Small intestine (tissue), 16 donors: ENCODE measurements around the gene PSMD10. TPM values are rescaled to one million over a fixed set of nuclear protein-coding genes. Genes with fewer than 3 reads are reported as not detected.
A peak's percentile ranks its signal among the peaks of the same experiment; 100 is the strongest.

Experiments
- DNase-seq, 2 donors: peaks; one replicate each; pipeline versions ENCODE4 v3.0.0 to v3.0.0-alpha.2; 2013
- FAIRE-seq: peaks from 2 replicates; lab custom pipeline; 2012; peaks lifted over from hg19 to GRCh38; lab: Jason Lieb, UNC
- H3K27ac ChIP-seq, 3 donors: one replicate each; pipeline ENCODE4 v1.5.1; 2013; ENCODE audit warnings: low read length in 2 of 3, mild to moderate bottlenecking in 2 of 3, control low read depth in 1 of 3, inconsistent platforms in 1 of 3, low read depth in 1 of 3, moderate library complexity in 1 of 3
- H3K27me3 ChIP-seq, 3 donors: one replicate each; pipeline ENCODE4 v1.6.1; 2013; ENCODE audit warnings: low read length in 3 of 3, inconsistent platforms in 1 of 3; ENCODE audit not compliant: control insufficient read depth in 3 of 3, insufficient read depth in 3 of 3
- H3K36me3 ChIP-seq, 3 donors: one replicate each; pipeline ENCODE4 v1.6.1; 2013; ENCODE audit warnings: low read length in 3 of 3, inconsistent platforms in 1 of 3, low read depth in 1 of 3, mild to moderate bottlenecking in 1 of 3, moderate library complexity in 1 of 3; ENCODE audit not compliant: control insufficient read depth in 3 of 3, insufficient read depth in 2 of 3
- H3K4me1 ChIP-seq, 3 donors: one replicate each; pipeline ENCODE4 v1.6.1; 2013; ENCODE audit warnings: low read length in 2 of 3, inconsistent platforms in 1 of 3, low read depth in 1 of 3, mild to moderate bottlenecking in 1 of 3, moderate library complexity in 1 of 3; ENCODE audit not compliant: control insufficient read depth in 3 of 3, insufficient read depth in 2 of 3
- H3K4me3 ChIP-seq, 3 donors: one replicate each; pipeline ENCODE4 v1.5.1; 2013; ENCODE audit warnings: low read length in 3 of 3, control low read depth in 1 of 3, inconsistent platforms in 1 of 3, low read depth in 1 of 3, mild to moderate bottlenecking in 1 of 3, moderate library complexity in 1 of 3
- H3K9me3 ChIP-seq, 2 donors: one replicate each; pipeline ENCODE4 v1.6.1; 2013; ENCODE audit warnings: low read depth in 1 of 2, low read length in 1 of 2; ENCODE audit not compliant: control insufficient read depth in 2 of 2, insufficient read depth in 1 of 2
- WGBS, 3 donors: extraction: QIAGEN DNeasy Blood & Tissue Kit; methylation state at CpG; one replicate each; pipeline ENCODE4 v1.1.7; 2013; 5-methylcytosine and 5-hydroxymethylcytosine counted together
- long read RNA-seq, 10 donors: transcript quantifications; one replicate each; lab custom pipeline, GENCODE V29; 2026
- polyA plus RNA-seq, 4 donors: library from polyadenylated mRNA; stranded (reverse) in 3 of 4; unstranded in 1 of 4; fragments of 200-250 nt in 3 of 4; fragments of 120-200 nt in 1 of 4; gene quantifications; one replicate each; pipeline versions ENCODE4 v1.2.1 to v1.2.3, GENCODE V29; 2013
- donor health status: healthy with polysubstance abuse.
- donor health status: control.
- donor health status: control.
- donor health status: Bipolar disorder and iron deficiency.
- donor health status: healthy.

PSMD10 gene
- polyA plus RNA-seq, result 10 to 100 TPM; 27.3 to 63.1 (median 45.1) TPM
- long read RNA-seq, donor 1, transcript PSMD10-204 (5 exons, 768 nt), result minor isoform, 6 of 97 reads
- long read RNA-seq, donor 1, transcript PSMD10-201 (5 exons, 1,546 nt), result major isoform, 84 of 97 reads
- long read RNA-seq, donor 1, partial matches to known transcripts, result 6 of 97 reads
- long read RNA-seq, donor 1, other reads (novel, unspliced or antisense), result 0 of 97 reads
- long read RNA-seq, donor 2, transcript PSMD10-201 (5 exons, 1,546 nt), result major isoform, 8 of 9 reads
- long read RNA-seq, donor 2, partial matches to known transcripts, result 0 of 9 reads
- long read RNA-seq, donor 2, other reads (novel, unspliced or antisense), result 0 of 9 reads
- long read RNA-seq, donor 3, transcript PSMD10-201 (5 exons, 1,546 nt), result major isoform, 30 of 32 reads
- long read RNA-seq, donor 3, partial matches to known transcripts, result 0 of 32 reads
- long read RNA-seq, donor 3, other reads (novel, unspliced or antisense), result 0 of 32 reads
- long read RNA-seq, donor 4, partial matches to known transcripts, result 0 of 1 reads
- long read RNA-seq, donor 4, other reads (novel, unspliced or antisense), result 0 of 1 reads
- long read RNA-seq, donor 5, transcript PSMD10-201 (5 exons, 1,546 nt), result major isoform, 6 of 6 reads
- long read RNA-seq, donor 5, partial matches to known transcripts, result 0 of 6 reads
- long read RNA-seq, donor 5, other reads (novel, unspliced or antisense), result 0 of 6 reads
- long read RNA-seq, donor 6, transcript PSMD10-201 (5 exons, 1,546 nt), result major isoform, 33 of 41 reads
- long read RNA-seq, donor 6, transcript PSMD10-204 (5 exons, 768 nt), result minor isoform, 7 of 41 reads
- long read RNA-seq, donor 6, partial matches to known transcripts, result 0 of 41 reads
- long read RNA-seq, donor 6, other reads (novel, unspliced or antisense), result 0 of 41 reads
- long read RNA-seq, donor 7, transcript PSMD10-201 (5 exons, 1,546 nt), result major isoform, 40 of 45 reads
- long read RNA-seq, donor 7, partial matches to known transcripts, result 0 of 45 reads
- long read RNA-seq, donor 7, other reads (novel, unspliced or antisense), result 0 of 45 reads
- long read RNA-seq, donor 8, transcript PSMD10-201 (5 exons, 1,546 nt), result major isoform, 6 of 6 reads
- long read RNA-seq, donor 8, partial matches to known transcripts, result 0 of 6 reads
- long read RNA-seq, donor 8, other reads (novel, unspliced or antisense), result 0 of 6 reads
- long read RNA-seq, donor 9, partial matches to known transcripts, result 0 of 4 reads
- long read RNA-seq, donor 9, other reads (novel, unspliced or antisense), result 0 of 4 reads
- long read RNA-seq, donor 10, transcript PSMD10-204 (5 exons, 768 nt), result minor isoform, 7 of 40 reads
- long read RNA-seq, donor 10, transcript PSMD10-201 (5 exons, 1,546 nt), result major isoform, 33 of 40 reads
- long read RNA-seq, donor 10, partial matches to known transcripts, result 0 of 40 reads
- long read RNA-seq, donor 10, other reads (novel, unspliced or antisense), result 0 of 40 reads

GRCh38 chrX:108091264-108091877, at the start of gene PSMD10, which contains the start of gene ATG4A:
PSMD10 (minus strand) TSS chrX:108091542; CDS start chrX:108091520, 22 bp downstream.
ATG4A (plus strand) TSS chrX:108091778; CDS start chrX:108091827, 49 bp downstream.
- Histone ChIP-seq H3K9me3 (no peaks in the 10 kb centered on the region), H3K27ac (peak within 1 kb of the TSS; percentile 52 to 98 (median 96)), H3K36me3 (peaks cover 0 to 6% (median 0%) of the 10 kb centered on the region in 3 donors), H3K4me1 (no peaks in the 10 kb centered on the region), H3K27me3 (no peaks in the 10 kb centered on the region), H3K4me3 (peak within 1 kb of the TSS; percentile 50 to 80 (median 51))
- 1 to 43% (median 5%) methylated on average over 39 to 47 of the region's 47 CpGs for WGBS, 3 donors
- DNase-seq (peak; percentile 95 to 96), FAIRE-seq (peak; percentile 62)

GRCh38 chrX:108138814-108139702, 47.7 kb upstream of the PSMD10 start:
- Histone ChIP-seq H3K9me3 (no peaks in the 10 kb centered on the region), H3K27me3 (no peaks in the 10 kb centered on the region), H3K36me3 (peaks cover 0 to 29% (median 2%) of the 10 kb centered on the region in 3 donors), H3K27ac (no peak overlapping the region), H3K4me3 (no peak overlapping the region), H3K4me1 (no peaks in the 10 kb centered on the region)
- 64 to 84% (median 82%) methylated on average over 7 of the region's 7 CpGs for WGBS, 3 donors
- no peak for DNase-seq
- no peak for FAIRE-seq

DNA sequence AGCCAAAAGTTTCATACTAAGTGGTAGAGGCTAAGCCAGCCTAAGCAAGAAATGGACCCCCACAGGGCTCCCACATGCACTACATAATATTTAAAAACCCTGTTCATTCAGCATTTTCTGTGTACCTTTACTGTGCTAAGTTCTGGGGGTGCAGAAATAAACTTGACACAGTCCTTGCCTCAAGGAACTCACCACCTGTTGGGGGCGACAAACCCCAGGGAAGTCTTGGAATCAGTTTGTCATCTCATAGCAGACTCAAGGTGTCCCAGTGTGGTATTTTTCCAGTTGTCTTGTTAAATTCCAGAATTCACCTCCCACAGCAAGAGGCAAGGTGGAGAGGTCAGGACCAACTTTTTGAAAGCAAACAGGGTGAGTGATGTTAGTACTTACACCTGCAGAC, 43.4 kb upstream of the PSMD10 start:
- Histone ChIP-seq H3K27me3 (no peaks in the 10 kb centered on the region), H3K4me1 (no peaks in the 10 kb centered on the region), H3K27ac (no peak overlapping the region), H3K4me3 (no peak overlapping the region), H3K36me3 (peaks cover 0 to 21% (median 2%) of the 10 kb centered on the region in 3 donors), H3K9me3 (no peaks in the 10 kb centered on the region)
- WGBS, 3 donors, result 67 to 93% (median 86%) methylated on average over 1 of the region's 1 CpG
- FAIRE-seq, result no peak
- no peak for DNase-seq

DNA sequence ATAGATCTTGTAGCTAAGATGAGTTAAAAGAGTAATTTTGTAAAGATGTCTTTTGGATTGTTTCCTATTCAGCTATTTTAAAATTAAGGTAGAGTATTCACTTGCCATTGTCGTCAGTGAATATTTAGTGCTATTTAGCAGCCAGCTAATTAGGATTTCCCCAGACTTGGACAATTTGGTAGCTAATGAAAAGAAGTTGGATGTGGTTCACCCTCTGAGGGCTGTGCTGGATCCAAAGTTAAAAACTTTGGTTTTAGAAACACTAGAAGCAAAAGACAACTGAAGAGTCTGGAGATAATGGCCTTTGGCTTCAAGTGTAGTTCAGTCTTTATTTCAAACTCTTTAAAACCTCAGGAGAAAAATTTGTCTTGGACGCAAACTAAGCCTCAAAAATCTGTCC, 41.5 kb upstream of the PSMD10 start:
- no peak for FAIRE-seq
- no peaks in the 10 kb centered on the region for H3K27me3 ChIP-seq
- H3K4me3 ChIP-seq, result no peak overlapping the region
- H3K9me3 ChIP-seq, result no peaks in the 10 kb centered on the region
- H3K4me1 ChIP-seq, result no peaks in the 10 kb centered on the region
- H3K27ac ChIP-seq, result no peak overlapping the region
- no peak for DNase-seq
- 77 to 92% (median 81%) methylated on average over 2 of the region's 2 CpGs for WGBS, 3 donors
- peaks cover 0 to 7% (median 0%) of the 10 kb centered on the region in 3 donors for H3K36me3 ChIP-seq

DNA sequence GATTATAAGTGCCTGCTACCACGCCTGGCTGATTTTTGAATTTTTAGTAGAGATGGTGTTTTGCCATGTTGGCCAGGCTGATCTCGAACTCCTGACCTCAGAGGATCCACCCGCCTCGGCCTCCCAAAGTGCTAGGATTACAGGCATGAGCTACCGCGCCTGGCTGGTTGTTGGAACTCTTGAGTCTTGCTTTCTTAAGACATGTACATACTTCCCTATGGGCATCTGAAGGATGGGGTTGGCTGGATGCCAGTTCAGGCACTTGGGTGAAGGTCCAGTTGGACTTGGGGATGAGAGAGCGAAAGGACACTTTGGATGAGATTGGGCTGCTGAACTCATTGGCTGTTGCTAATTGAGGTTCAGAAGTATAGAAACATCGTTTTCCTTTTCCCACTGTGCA, 40.7 kb upstream of the PSMD10 start:
- no peaks in the 10 kb centered on the region for H3K27me3 ChIP-seq
- 78 to 99% (median 91%) methylated on average over 8 of the region's 8 CpGs for WGBS, 3 donors
- FAIRE-seq (no peak), DNase-seq (no peak)
- H3K9me3 ChIP-seq, result no peaks in the 10 kb centered on the region
- H3K27ac ChIP-seq, result no peak overlapping the region
- peaks cover 0 to 2% (median 0%) of the 10 kb centered on the region in 3 donors for H3K36me3 ChIP-seq
- no peak overlapping the region for H3K4me3 ChIP-seq
- H3K4me1 ChIP-seq, result no peaks in the 10 kb centered on the region

DNA sequence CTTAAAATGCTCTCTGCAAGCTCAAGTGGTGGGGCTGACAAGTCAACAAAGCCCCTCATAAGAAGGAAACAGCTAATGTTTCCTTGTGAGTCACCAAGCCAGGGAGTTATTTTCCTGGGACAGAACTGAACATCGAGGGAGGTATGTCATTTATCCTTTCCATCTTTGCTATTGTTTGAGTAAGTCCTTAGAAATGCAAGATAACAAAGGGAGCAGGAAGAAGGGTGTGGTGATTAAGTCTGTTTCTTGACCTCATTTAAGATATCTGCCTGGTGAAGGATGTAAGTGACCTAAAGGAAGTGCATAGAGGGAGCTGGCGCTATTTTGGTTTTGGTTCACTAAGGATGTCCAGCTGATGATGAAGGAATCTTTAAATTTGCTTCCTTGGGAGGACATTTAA, 40.1 kb upstream of the PSMD10 start:
- Histone ChIP-seq H3K9me3 (no peaks in the 10 kb centered on the region), H3K36me3 (peaks cover 0 to 2% (median 2%) of the 10 kb centered on the region in 3 donors), H3K27me3 (no peaks in the 10 kb centered on the region), H3K4me3 (no peak overlapping the region), H3K27ac (no peak overlapping the region), H3K4me1 (peaks cover 0 to 3% (median 0%) of the 10 kb centered on the region in 3 donors)
- no peak for DNase-seq
- WGBS, 3 donors, result 61 to 75% (median 62%) methylated on average over 2 of the region's 2 CpGs
- no peak for FAIRE-seq

DNA sequence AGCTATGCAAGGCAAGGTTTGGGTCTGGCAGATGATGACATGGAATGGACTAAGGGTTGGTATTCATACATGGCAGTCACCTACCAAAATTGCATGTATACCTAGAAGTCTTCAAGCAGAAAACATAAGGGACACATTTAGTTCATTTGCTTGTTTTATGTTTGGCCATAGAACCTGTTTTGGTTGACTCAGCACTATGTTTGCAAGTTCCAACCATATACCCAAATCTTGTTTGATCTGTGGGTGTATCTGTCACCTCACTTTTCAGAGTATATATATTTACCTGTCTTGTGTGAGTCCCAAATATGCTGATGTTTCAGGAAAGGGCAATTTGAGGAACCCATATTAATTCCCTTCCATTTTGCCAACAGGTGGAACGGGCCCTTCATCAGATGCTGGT, 39.5 kb upstream of the PSMD10 start:
- no peaks in the 10 kb centered on the region for H3K27me3 ChIP-seq
- no peak overlapping the region for H3K27ac ChIP-seq
- FAIRE-seq, result no peak

More for the DNA sequence above, 39.5 kb upstream of the PSMD10 start:
- H3K36me3 ChIP-seq, result peaks cover 0 to 2% (median 2%) of the 10 kb centered on the region in 3 donors
- no peaks in the 10 kb centered on the region for H3K9me3 ChIP-seq
- WGBS, 3 donors, result 85 to 97% (median 95%) methylated on average over 1 of the region's 1 CpG
- no peak overlapping the region for H3K4me3 ChIP-seq
- no peak for DNase-seq
- H3K4me1 ChIP-seq, result peaks cover 0 to 3% (median 0%) of the 10 kb centered on the region in 3 donors
